OCI-LY1 (cell line): ENCODE results near the gene ANKRD45.

Source experiments
- H2AFZ ChIP-seq: fragments of 200-600 bp; sonication (generic), shearing (Covaris generic); 2 replicates; pipeline ENCODE4 v1.6.0; 2014; ENCODE audit warnings: antibody characterized with exemption, mild to moderate bottlenecking, low read length
- H3F3A ChIP-seq: fragments of 200-600 bp; sonication (generic), shearing (Covaris generic); 2 replicates; pipeline ENCODE4 v1.6.0; 2014; ENCODE audit warnings: mild to moderate bottlenecking, antibody characterized with exemption, low read length, moderate library complexity; ENCODE audit not compliant: insufficient read depth
- H3K27ac ChIP-seq: fragments of 200-600 bp; sonication (generic); 2 replicates; pipeline ENCODE4 v1.5.1; 2014; ENCODE audit warnings: low read length, mixed run types, mild to moderate bottlenecking, low read depth; ENCODE audit not compliant: poor library complexity, severe bottlenecking
- H3K27me3 ChIP-seq: fragments of 200-600 bp; sonication (generic); 2 replicates; pipeline ENCODE4 v1.6.0; 2014; ENCODE audit warnings: antibody characterized with exemption, mild to moderate bottlenecking, low read length, moderate library complexity; ENCODE audit not compliant: insufficient read depth
- H3K36me3 ChIP-seq: fragments of 200-600 bp; sonication (generic); 2 replicates; pipeline ENCODE4 v1.6.1; 2014; ENCODE audit warnings: mild to moderate bottlenecking, antibody characterized with exemption, low read length, moderate library complexity, mixed read lengths; ENCODE audit not compliant: insufficient read depth
- H3K4me1 ChIP-seq: fragments of 200-600 bp; sonication (generic); 2 replicates; pipeline ENCODE4 v1.5.1; 2014; ENCODE audit warnings: mild to moderate bottlenecking, low read length, moderate library complexity; ENCODE audit not compliant: insufficient read depth, severe bottlenecking
- H3K4me2 ChIP-seq: fragments of 200-600 bp; sonication (generic), shearing (Covaris generic); 2 replicates; pipeline ENCODE4 v1.6.1; 2014; ENCODE audit warnings: low read length
- H3K4me3 ChIP-seq: fragments of 200-600 bp; sonication (generic); 2 replicates; pipeline ENCODE4 v1.5.1; 2014; ENCODE audit warnings: low read length, low read depth, mild to moderate bottlenecking, mixed read lengths; ENCODE audit not compliant: poor library complexity, severe bottlenecking
- H3K79me2 ChIP-seq: fragments of 200-600 bp; shearing (Covaris generic); 2 replicates; pipeline ENCODE4 v1.6.1; 2016; ENCODE audit warnings: mixed run types, low read length, mixed read lengths; ENCODE audit not compliant: insufficient read depth
- H3K9ac ChIP-seq: fragments of 200-600 bp; sonication (generic), shearing (Covaris generic); 2 replicates; pipeline ENCODE4 v1.6.1; 2014; ENCODE audit warnings: mild to moderate bottlenecking, low read length, mixed read lengths
- H3K9me2 ChIP-seq: fragments of 200-600 bp; sonication (generic), shearing (Covaris generic); 2 replicates; pipeline ENCODE4 v1.6.1; 2014; ENCODE audit warnings: low read depth, mild to moderate bottlenecking, low read length, mixed read lengths
- H3K9me3 ChIP-seq: fragments of 200-600 bp; shearing (Covaris generic); 2 replicates; pipeline ENCODE4 v1.6.1; 2014; ENCODE audit warnings: low read length, mixed read lengths
- H4K20me1 ChIP-seq: fragments of 200-600 bp; sonication (generic), shearing (Covaris generic); 2 replicates; pipeline ENCODE4 v1.6.0; 2016; ENCODE audit warnings: mild to moderate bottlenecking, low read length; ENCODE audit not compliant: insufficient read depth
- EZH2 ChIP-seq: fragments of 200-600 bp; sonication (generic), shearing (Covaris generic); IDR thresholded peaks from 2 replicates; pipeline ENCODE4 v1.8.0; 2017; ENCODE audit warnings: borderline replicate concordance, mixed run types, mild to moderate bottlenecking, antibody characterized with exemption, low read length, moderate library complexity, mixed read lengths
- TF ChIP-seq, protein P1 (sequence below): fragments of 200-600 bp; sonication (generic), shearing (Covaris generic); IDR thresholded peaks from 2 replicates; pipeline ENCODE4 v1.5.1; 2017; ENCODE audit warnings: mild to moderate bottlenecking, antibody characterized with exemption, low read length, moderate library complexity, mixed read lengths

The ANKRD45 gene

DNA sequence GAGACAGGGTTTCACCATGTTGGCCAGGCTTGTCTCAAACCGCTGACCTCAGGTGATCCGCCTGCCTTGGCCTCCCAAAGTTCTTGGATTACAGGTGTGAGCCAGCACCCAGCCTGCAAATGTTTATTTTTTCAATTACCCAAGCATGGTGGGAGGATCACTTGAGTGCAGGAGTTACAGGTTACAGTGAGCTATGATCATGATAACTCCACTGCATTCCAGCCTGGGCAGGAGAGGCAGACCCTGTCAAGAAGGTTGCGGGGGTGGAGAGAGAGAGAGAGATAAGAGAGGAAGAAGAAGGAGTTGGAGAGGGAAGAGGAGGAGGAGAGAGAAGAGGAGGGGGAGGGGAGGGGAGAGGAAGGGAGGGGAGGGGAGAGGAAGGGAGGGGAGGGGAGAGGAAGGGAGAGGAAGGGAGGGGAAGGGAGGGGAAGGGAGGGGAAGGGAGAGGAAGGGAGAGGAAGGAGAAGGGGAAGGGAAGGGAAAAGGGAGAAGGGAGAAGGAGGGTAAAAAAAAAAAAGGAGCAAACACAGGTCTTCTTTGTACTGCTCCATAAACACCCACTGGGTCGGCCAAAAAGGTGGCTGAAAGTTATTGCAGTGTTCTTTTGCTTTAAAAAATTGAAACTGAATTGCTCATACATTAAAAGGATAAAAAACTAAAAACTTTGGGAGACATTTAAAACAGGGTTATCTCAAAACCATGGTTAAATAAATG, 61.0 kb downstream of the ANKRD45 start:
- Histone ChIP-seq H3K79me2 (no peaks in the 10 kb centered on the region), H3K9me2 (no peaks in the 10 kb centered on the region), H3K4me1 (no peaks in the 10 kb centered on the region), H3K36me3 (no peaks in the 10 kb centered on the region), H3K9me3 (no peaks in the 10 kb centered on the region), H3K4me3 (no peak overlapping the region), H3K27me3 (no peaks in the 10 kb centered on the region), H3K27ac (no peak overlapping the region), H3F3A (no peaks in the 10 kb centered on the region), H3K9ac (no peak overlapping the region), H4K20me1 (no peaks in the 10 kb centered on the region), H3K4me2 (no peak overlapping the region), H2AFZ (no peak overlapping the region)
- TF ChIP-seq EZH2: no peak
- TF ChIP-seq, protein P1, sequence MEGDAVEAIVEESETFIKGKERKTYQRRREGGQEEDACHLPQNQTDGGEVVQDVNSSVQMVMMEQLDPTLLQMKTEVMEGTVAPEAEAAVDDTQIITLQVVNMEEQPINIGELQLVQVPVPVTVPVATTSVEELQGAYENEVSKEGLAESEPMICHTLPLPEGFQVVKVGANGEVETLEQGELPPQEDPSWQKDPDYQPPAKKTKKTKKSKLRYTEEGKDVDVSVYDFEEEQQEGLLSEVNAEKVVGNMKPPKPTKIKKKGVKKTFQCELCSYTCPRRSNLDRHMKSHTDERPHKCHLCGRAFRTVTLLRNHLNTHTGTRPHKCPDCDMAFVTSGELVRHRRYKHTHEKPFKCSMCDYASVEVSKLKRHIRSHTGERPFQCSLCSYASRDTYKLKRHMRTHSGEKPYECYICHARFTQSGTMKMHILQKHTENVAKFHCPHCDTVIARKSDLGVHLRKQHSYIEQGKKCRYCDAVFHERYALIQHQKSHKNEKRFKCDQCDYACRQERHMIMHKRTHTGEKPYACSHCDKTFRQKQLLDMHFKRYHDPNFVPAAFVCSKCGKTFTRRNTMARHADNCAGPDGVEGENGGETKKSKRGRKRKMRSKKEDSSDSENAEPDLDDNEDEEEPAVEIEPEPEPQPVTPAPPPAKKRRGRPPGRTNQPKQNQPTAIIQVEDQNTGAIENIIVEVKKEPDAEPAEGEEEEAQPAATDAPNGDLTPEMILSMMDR: no peak

DNA sequence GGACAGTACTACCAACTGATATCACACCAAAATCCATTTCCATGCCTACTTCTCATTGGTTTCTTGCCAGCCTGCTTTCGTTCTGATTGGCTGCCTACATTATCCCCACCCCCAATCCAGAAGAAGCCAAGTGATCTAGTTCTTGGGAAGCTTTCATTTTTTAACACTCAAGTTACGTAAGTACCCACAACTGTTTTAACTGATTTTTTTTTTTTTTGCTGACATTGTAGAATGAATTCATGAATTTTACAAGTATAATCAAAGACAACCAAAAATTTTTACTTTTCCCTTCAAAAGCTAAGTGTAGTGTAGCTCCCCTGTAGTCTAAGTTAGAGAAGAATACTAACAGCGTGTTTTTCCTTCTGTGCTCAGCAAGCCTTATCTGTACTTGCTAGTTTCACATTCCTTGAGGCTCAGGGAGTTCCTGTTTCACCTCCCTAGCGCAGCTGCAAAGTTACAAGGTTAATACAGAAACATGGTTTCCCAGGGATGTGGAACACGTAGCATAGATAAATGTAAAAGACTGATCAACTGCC, 66.5 kb downstream of the ANKRD45 start, which contains the start of gene SLC9C2:
SLC9C2 (minus strand) TSS at position 17 of the 536 bp plus-strand sequence. CDS start 1,296 bp downstream, outside the sequence.
- Histone ChIP-seq H3K36me3 (no peaks in the 10 kb centered on the region), H3K4me3 (no peak within 1 kb of the TSS), H3K4me2 (no peak within 1 kb of the TSS), H3K27ac (no peak within 1 kb of the TSS), H4K20me1 (no peaks in the 10 kb centered on the region), H3K9me2 (no peaks in the 10 kb centered on the region), H3K27me3 (no peaks in the 10 kb centered on the region), H3K4me1 (no peaks in the 10 kb centered on the region), H3K9ac (no peak within 1 kb of the TSS), H3F3A (no peaks in the 10 kb centered on the region), H2AFZ (no peak within 1 kb of the TSS), H3K9me3 (no peaks in the 10 kb centered on the region), H3K79me2 (no peaks in the 10 kb centered on the region)
- no peak for TF ChIP-seq EZH2
- TF ChIP-seq, protein P1: no peak

DNA sequence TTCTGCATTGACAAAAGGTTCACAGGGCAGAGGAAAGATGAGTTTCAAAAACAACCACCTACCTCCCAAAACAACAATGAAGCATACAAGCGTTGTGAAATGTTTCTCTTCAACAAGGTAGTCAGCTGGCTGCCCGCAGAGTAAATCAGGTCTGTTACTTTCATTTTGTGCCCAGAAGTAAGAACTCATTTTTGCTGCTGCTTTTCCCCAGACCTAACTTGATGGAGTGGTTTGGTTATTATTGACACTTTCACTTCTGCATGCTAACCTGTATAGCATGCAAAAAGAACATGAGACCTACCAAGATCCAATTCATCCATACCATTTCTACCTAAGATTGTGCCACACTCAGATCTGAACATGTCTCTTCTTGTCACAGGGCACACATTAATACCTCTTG, 68.1 kb downstream of the ANKRD45 start:
- Histone ChIP-seq H3K9me3 (no peaks in the 10 kb centered on the region), H2AFZ (no peak overlapping the region), H3K27ac (no peak overlapping the region), H3K79me2 (no peaks in the 10 kb centered on the region), H3K9me2 (no peaks in the 10 kb centered on the region), H3K9ac (no peak overlapping the region), H3K4me3 (no peak overlapping the region), H3K4me1 (no peaks in the 10 kb centered on the region), H3K27me3 (no peaks in the 10 kb centered on the region), H4K20me1 (no peaks in the 10 kb centered on the region), H3F3A (no peaks in the 10 kb centered on the region), H3K4me2 (no peak overlapping the region), H3K36me3 (no peaks in the 10 kb centered on the region)
- no peak for TF ChIP-seq EZH2
- TF ChIP-seq, protein P1: no peak
